Measurements from ENCODE around the gene SLC38A11. TPM values are rescaled to one million over a fixed set of nuclear protein-coding genes. Genes with fewer than 3 reads are reported as not detected.

The SLC38A11 gene
- polyA plus RNA-seq, 1 of the 3 experiments (the other 2 are of a cell fraction) = not detected

- DNase-seq = no peak
- no peak for TF ChIP-seq REST (IDR thresholded peaks at IDR 0.05; ENCODE audit: low read depth, low read length)
- TF ChIP-seq MEF2A (IDR thresholded peaks at IDR 0.05; ENCODE audit: borderline replicate concordance, low read depth) = no peak
- no peak for TF ChIP-seq FOXJ3 (CRISPR knock-in tag; IDR thresholded peaks at IDR 0.05)
- no peak for TF ChIP-seq SIN3A (IDR thresholded peaks at IDR 0.05; ENCODE audit: borderline replicate concordance, low read depth, low read length)
- TF ChIP-seq YY1 (IDR thresholded peaks at IDR 0.05; ENCODE audit: low read depth) = no peak
- no peak for TF ChIP-seq CHD2 (IDR thresholded peaks at IDR 0.05; ENCODE audit: low read length, partially characterized antibody)
- TF ChIP-seq TEAD4 (IDR thresholded peaks at IDR 0.05; ENCODE audit: borderline replicate concordance, insufficient read depth) = no peak
- TF ChIP-seq JUND (IDR thresholded peaks at IDR 0.05) = no peak
- TF ChIP-seq FOSL2 (IDR thresholded peaks at IDR 0.05; ENCODE audit: borderline replicate concordance, low read depth) = no peak
- no peak for TF ChIP-seq RFX5 (IDR thresholded peaks at IDR 0.05; ENCODE audit: low read length)
- no peak for TF ChIP-seq SMC3 (IDR thresholded peaks at IDR 0.05; ENCODE audit: low read depth, low read length)
- no peak for TF ChIP-seq EP300 (IDR thresholded peaks at IDR 0.05; ENCODE audit: borderline replicate concordance in 1 of 2, low read depth in 1 of 2, low read length in 1 of 2)
- no peak for TF ChIP-seq TCF12 (IDR thresholded peaks at IDR 0.05)
- no peak for TF ChIP-seq USF2 (IDR thresholded peaks at IDR 0.05; ENCODE audit: borderline replicate concordance, low read depth, low read length)
- TF ChIP-seq RXRA (IDR thresholded peaks at IDR 0.05; ENCODE audit: borderline replicate concordance, low read depth) = no peak
- no peak for TF ChIP-seq ZBTB33 (IDR thresholded peaks at IDR 0.05; ENCODE audit: borderline replicate concordance, low read depth)
- TF ChIP-seq NFIC (IDR thresholded peaks at IDR 0.05; ENCODE audit: borderline replicate concordance) = no peak
- no peak for TF ChIP-seq NRF1 (IDR thresholded peaks at IDR 0.05; ENCODE audit: low read depth, low read length)
- no peaks in the 10 kb centered on the region for H3K4me1 ChIP-seq (ENCODE audit: control insufficient read depth in 1 of 2, insufficient read depth in 2 of 2, low read depth in 1 of 2, low read length in 1 of 2)
- H3K9me3 ChIP-seq = no peaks in the 10 kb centered on the region
- ChIA-PET POLR2A (no interaction called here), CTCF (no interaction called here)
- no peaks in the 10 kb centered on the region for H3K9me2 ChIP-seq
- H3K27ac ChIP-seq (ENCODE audit: low read depth in 2 of 2, low read length in 1 of 2) = no peak overlapping the region
- no peak overlapping the region for H3K4me3 ChIP-seq (ENCODE audit: low read depth in 2 of 2, low read length in 1 of 2)
- H2AFZ ChIP-seq (ENCODE audit: low read depth) = peak overlapping the region; percentile 31; the same call in 1 of the 2 replicates
- no peaks in the 10 kb centered on the region for H3K79me2 ChIP-seq (ENCODE audit: insufficient read depth)
- no peaks in the 10 kb centered on the region for H3K27me3 ChIP-seq (ENCODE audit: insufficient read depth)
- 75% methylated on average over 3 of the region's 3 CpGs for whole genome bisulfite sequencing (ENCODE audit: low lambda C conversion rate)
- no peak overlapping the region for H3K4me2 ChIP-seq
- no peaks in the 10 kb centered on the region for H4K20me1 ChIP-seq (ENCODE audit: insufficient read depth)
- H3K36me3 ChIP-seq (replicated peaks in 1 of 2; ENCODE audit: control insufficient read depth in 1 of 2, insufficient read depth in 2 of 2, low read length in 1 of 2) = no peaks in the 10 kb centered on the region
- H3K9ac ChIP-seq = no peak overlapping the region
- no peaks in the 10 kb centered on the region for H3F3A ChIP-seq (replicated peaks; ENCODE audit: insufficient read depth)
Observed at GRCh38 chr2:164937864-164938401, 17.4 kb downstream of the SLC38A11 start.

Data from SK-N-SH (cell line).